GM19351 (cell line): ENCODE data around the gene TBX20.
A peak's percentile ranks its signal among the peaks of the same experiment; 100 is the strongest.
"Not testable (repeated sequence)": the region's sequence is repeated elsewhere in the genome, so short reads cannot be mapped to it uniquely, and the experiment has no call there.

Experiments
- ATAC-seq: cut with Tn5 transposase; IDR thresholded peaks from one replicate; pipeline ENCODE4 v1.9.1; 2021; ENCODE audit warnings: mild to moderate bottlenecking, moderate library complexity; ENCODE audit not compliant: unreplicated experiment

Gene TBX20

GRCh38 chr7:35256256-35257175, 2.6 kb upstream of the TBX20 start:
- no peak for ATAC-seq

GRCh38 chr7:35255443-35256255, 1.7 kb upstream of the TBX20 start:
- ATAC-seq = no peak

- no peak for ATAC-seq
Measured at GRCh38 chr7:35254496-35255442, 869 bp upstream of the TBX20 start.

- ATAC-seq = no peak
Measured at GRCh38 chr7:35253460-35253709, 515 bp downstream of the TBX20 start.

GRCh38 chr7:35252612-35253459, 1.1 kb downstream of the TBX20 start:
- ATAC-seq = no peak

DNA sequence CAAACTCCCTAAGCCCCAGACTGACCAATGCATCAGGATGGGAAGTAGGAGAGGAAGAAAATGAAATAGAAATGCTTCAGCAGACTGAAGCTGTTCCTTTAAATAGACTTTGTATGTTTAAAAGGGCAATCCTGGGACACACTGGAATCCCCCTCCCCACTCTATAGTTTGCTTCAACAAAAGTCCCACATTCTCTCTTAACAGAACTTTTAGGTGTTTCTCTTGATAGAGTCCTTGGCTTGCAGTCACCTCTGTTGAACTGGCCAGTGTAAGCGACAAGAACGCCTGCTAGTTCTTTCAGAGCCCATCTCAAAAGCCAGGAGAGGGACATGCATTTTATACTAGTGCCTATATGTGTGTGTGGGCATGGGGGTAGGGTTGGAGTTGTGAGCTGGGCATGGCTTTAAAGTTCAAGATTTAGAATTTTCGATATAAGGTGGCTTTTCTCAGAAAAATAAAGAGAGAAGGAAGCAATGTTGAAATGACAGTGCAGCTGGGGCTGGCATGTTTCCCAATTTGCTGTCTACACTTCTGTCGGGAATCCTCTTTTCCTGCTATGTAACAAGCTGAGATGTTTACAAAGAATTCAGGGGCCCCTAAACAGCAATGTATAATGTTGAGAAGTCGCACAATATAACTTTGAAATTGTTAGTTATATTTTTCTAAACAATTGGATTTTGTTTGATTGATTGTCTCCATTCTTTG, 2.1 kb downstream of the TBX20 start:
- ATAC-seq = no peak

GRCh38 chr7:35250941-35251340, 3.0 kb downstream of the TBX20 start:
- ATAC-seq = no peak

DNA sequence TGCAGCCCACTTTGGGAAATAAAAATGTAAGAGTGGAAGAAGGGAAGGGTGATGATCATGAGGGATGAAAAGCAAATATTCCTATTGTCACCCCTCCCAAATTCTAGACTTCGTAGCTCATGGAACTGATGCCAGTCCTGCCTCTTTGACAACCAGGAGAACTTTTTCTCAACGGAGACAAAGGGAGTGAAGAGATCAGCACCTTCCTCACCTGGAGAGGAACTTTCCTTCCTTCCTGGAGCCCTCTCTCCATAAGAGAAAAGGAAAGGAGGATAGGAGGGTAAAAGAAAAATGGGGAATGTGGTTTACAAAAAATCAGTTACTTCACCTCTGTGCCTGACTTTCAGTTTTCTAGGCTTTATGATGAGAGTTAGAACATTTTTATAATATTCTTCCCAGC, 3.4 kb downstream of the TBX20 start:
- ATAC-seq = no peak

DNA sequence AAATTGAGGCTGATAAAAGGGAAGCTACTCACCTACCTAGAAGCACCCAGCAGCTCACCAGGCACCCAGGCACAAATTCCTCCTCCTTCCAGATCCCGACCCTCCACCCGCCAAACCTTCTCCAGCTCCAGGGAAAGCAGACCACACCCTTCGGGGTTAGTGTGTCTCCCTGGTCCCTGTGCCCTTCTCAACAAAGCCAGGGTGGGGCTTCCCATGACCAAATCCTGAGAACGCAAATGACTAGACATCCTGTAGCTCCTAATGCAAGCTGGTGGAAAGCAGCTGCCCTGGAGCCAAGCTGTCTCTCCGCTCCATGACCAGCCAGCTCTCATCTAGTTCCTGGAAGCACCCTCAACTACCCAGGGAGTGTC, 4.4 kb downstream of the TBX20 start:
- no peak for ATAC-seq

GRCh38 chr7:35248576-35249536, 5.0 kb downstream of the TBX20 start:
- no peak for ATAC-seq

DNA sequence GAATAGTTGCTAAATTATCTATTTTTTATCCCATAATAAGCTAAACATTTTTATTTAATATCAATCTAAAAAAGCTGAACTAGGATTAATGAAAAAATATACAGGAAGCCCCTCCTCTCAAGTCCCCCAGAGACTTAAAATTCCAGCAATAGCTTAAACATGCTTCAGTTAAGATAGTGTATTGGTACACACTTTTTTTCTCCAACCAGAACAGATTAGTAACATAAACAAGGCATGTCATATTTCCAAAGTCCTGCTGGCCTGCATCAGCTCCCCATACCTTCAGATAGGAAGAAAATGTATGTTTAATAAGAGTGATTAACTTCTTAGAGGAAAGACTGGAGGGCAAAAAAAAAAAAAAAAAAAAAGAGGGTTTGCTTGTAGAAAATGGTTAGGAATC, 7.1 kb downstream of the TBX20 start:
- no peak for ATAC-seq

DNA sequence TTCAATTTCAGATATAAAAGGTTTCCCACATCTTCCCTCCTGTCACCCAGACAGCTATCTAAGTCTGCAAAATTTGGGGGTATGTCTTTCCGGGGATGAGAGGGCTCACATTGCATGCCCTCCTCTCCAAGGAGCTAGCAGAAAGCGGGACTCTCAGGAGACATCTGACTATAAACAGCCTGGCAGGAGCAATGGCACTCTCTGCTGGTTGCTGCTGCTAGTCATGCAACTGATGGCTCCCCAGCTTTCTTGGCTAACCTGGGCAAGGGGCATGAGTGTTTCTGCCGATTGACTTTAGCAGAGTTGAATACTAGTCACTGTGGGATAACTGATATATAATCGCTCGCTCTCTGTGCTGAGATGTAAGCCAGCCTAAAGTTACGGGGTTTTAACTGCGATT, 12.0 kb downstream of the TBX20 start:
- no peak for ATAC-seq

GRCh38 chr7:35241436-35241835, 12.5 kb downstream of the TBX20 start:
- ATAC-seq = no peak

DNA sequence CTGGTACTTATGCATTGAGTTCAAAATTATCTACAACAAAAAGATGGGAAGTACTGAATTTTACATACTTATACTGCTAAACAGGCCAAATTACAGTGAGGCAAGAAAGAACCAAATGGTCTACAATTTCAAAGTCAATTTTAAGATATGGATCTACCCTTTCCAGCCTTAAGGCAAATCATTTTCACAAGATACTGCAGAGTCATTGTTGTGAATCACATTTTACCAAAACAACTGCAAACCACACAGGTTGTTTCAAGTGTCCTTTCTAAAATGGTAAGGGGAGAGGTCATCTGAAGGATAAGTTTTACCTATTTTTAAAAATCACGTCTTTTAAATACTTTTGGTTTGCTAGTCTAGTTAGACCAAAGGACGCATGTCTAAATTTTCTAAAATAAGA, 12.9 kb downstream of the TBX20 start:
- not testable (repeated sequence) for ATAC-seq

GRCh38 chr7:35238456-35238855, 15.4 kb downstream of the TBX20 start:
- ATAC-seq = not testable (repeated sequence)

DNA sequence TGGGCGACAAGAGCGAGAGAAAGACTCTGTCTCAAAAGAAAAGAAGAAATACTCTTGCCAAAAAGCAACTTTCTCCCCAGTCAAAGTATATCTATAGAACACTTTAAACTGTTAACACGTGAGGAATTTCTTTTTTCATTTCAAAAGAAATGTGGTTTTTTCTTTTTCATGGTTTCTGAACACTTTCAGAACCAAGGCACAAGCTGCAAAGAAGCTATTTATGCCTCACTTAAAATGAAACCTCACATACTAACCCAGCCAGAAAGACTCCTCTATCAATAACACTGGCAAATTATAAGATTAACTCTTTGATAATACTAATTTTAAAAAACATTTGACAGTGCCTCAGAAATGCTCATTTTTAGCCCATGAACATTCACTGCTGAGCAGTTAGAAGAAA, 20.9 kb downstream of the TBX20 start:
- peak; percentile 48 for ATAC-seq

DNA sequence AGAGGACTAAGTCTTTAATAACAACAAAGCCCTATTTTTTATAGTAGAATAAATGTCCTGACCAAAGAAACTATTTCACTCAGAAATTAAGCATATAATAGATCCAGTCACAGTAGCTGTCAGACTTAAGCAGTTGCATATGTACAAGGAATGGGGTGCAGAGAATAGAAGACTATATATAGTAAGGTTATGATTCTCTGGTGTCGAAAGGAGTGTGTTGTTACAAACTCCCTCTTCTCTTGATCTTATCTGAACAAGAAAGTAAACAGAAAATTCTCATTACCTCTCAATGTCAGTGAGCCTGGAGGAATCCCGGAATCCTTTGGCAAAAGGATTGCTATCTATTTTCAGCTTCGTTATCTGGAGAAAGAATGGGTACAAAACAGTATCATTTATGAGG, 22.7 kb downstream of the TBX20 start:
- not testable (repeated sequence) for ATAC-seq

GRCh38 chr7:35229116-35229780, 24.7 kb downstream of the TBX20 start:
- ATAC-seq = not testable (repeated sequence)
